ENCODE data around the gene SLC5A1. TPM values are rescaled to one million over a fixed set of nuclear protein-coding genes. Genes with fewer than 3 reads are reported as not detected.

SLC5A1 gene
- total and polyA plus RNA-seq, 9 of the 15 experiments (the other 6 are each of a cell fraction or from before 2014, with no cell fraction given), result not detected

GRCh38 chr22:32050678-32051515 is 7.8 kb downstream of the SLC5A1 start (continued):
- TF ChIP-seq ZBTB34 (CRISPR knock-in tag; IDR thresholded peaks at IDR 0.05) (no peak), PURB (CRISPR knock-in tag; IDR thresholded peaks at IDR 0.05; ENCODE audit: low read depth) (no peak), ZNF121 (CRISPR knock-in tag; conservative IDR thresholded peaks at IDR 0.05) (no peak), TFAM (CRISPR knock-in tag; conservative IDR thresholded peaks at IDR 0.05) (no peak), CREB3L1 (IDR thresholded peaks at IDR 0.05; ENCODE audit: borderline replicate concordance, low read depth) (peak; percentile 22; the same call in 1 of the 2 replicates), SNRNP70 (optimal IDR thresholded peaks at IDR 0.05; ENCODE audit: low read depth, low read length) (no peak), HMG20A (CRISPR knock-in tag; conservative IDR thresholded peaks at IDR 0.05) (no peak), ZBTB7A (IDR thresholded peaks at IDR 0.05; ENCODE audit: borderline replicate concordance, control insufficient read depth, low read depth, low read length) (no peak), POLR2B (IDR thresholded peaks at IDR 0.05; ENCODE audit: low read depth, partially characterized antibody) (no peak), SREBF1 (IDR thresholded peaks at IDR 0.05; ENCODE audit: borderline replicate concordance, low read depth, low read length) (no peak), EP300 (IDR thresholded peaks at IDR 0.05; ENCODE audit: low read length) (peak; percentile 33; the same call in 1 of the 2 replicates), SRF (CRISPR knock-in tag; IDR thresholded peaks at IDR 0.05) (no peak), NR2C1 (IDR thresholded peaks at IDR 0.05) (no peak), NR2C1 (tag; IDR thresholded peaks at IDR 0.05) (no peak), ZNF639 (CRISPR knock-in tag; conservative IDR thresholded peaks at IDR 0.05 in 1 of 2, IDR thresholded peaks at IDR 0.05 in 1 of 2) (no peak), ETS1 (conservative IDR thresholded peaks at IDR 0.05; ENCODE audit: control insufficient read depth, low read depth, low read length) (no peak), ZBTB26 (CRISPR knock-in tag; IDR thresholded peaks at IDR 0.05) (no peak), DDX20 (tag; IDR thresholded peaks at IDR 0.05; ENCODE audit: low read depth) (no peak), ZEB2 (IDR thresholded peaks at IDR 0.05) (no peak), MTF1 (CRISPR knock-in tag; IDR thresholded peaks at IDR 0.05; ENCODE audit: borderline replicate concordance) (no peak), ZNF57 (CRISPR knock-in tag; IDR thresholded peaks at IDR 0.05) (no peak)

All from K562 (cell line).